Measurements from ENCODE around the gene C1QB.

DNA sequence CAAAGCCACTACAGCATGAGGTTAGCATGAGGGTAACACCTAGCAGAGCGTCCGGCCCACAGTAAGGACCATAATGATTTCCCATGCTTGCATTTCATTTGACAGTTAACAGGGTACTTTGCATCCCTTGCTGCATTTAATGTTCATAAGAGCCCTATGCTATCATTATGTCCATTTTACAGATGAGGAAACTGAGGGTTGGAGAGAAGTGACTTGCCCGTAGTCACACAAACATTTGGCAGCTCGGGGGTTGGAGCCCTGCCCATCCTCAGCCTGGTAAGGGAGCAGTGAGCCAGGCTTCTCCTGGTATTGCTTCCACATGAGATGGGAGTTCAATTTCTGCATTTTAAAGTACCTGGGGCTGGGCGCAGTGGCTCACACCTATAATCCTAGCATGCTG lies 41.1 kb downstream of the C1QB start:
- TF ChIP-seq CTCF (IDR thresholded peaks at IDR 0.05) (no peak), POLR2A (IDR thresholded peaks at IDR 0.05) (no peak)
